HG02884 (cell line): Measurements from ENCODE around the gene SYMPK.

ENCODE experiments used
- ATAC-seq: cut with Tn5 transposase; IDR thresholded peaks from one replicate; pipeline ENCODE4 v1.9.1; 2021; ENCODE audit warnings: mild to moderate bottlenecking, moderate library complexity; ENCODE audit not compliant: unreplicated experiment

SYMPK gene

DNA sequence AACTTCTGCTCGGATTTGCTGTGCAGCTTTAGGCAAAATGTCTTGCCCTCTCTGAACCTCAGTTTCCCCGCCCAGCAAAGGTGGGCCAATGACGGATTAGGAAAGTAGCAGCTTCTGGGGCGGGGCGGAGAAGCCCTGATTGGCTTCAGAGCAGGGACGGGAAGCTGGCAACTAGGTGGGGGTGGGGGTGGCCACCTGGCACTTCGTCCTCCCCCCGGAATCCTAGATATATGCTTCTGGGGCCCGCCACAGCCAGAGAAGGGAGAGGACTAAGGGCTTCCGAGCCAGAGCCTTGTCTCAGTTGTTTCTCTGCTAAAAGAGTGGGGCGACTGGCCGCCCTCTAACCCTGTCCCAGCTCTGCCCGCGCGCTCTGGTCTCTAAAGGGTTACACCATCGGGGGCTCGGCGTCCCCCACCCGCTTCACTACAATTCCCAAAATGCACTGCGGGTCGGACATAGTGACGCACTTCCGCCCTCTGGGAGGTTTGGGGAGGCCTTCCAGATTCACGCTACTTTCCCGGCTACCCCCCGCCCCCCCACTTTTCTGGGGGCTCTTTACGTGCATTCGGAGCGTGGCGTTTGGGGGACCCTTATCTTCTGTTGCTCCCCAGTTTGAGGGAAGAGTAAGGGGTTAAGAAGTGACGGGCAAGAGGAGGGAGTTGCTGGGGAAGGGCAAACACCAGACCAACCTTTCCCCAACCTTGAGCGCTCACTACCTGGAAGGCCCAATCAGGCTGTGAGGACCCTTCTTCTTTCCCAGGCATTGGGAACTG lies 23.7 kb upstream of the SYMPK start:
- peak; percentile 48 for ATAC-seq

DNA sequence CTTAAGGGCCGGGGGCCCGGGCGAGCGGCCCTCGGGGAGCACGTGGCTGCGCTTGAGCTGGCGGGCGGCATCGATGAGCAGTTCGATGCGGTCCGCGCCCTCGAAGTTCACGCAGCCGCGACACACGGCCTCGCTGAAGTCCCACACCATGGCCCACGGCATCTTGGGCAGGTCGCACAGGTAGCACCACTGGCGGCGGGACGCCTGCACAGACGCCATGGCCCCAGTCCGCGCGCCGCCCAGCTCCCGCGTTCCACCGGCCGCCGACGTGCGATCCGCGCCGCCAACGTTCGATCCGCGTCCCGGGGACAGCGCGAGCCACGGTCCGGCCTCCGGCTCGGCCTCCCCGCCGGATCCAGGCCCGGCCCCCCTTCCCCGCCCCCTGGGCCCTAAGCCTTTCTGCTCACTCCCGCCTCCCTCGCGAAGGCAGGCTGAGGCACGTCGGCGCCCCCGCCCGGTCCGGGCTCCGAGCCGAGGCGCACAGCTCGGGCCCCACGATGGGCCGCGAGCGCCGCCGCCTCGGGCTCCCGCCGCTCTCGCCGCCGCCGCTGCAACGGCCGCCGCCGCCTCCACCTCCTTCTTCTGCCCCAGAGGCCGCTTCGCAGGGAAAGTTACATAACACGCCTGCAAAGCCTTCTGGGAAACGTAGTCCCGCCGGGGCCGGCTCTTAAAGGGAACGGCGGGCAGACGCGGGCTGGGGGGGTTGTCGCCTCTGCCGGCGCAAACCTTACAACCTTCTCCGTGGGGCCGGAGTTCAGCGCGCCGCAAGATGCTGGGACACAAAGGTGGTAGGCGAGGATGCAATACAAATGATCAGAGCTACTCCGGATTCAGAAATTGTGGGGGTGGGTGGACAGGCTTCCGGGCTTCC lies 22.8 kb upstream of the SYMPK start, which contains the start of gene IRF2BP1:
IRF2BP1 (minus strand) TSS at position 586 of the 871 bp plus-strand sequence; CDS start at position 219, 367 bp downstream.
- peak; percentile 42 for ATAC-seq

DNA sequence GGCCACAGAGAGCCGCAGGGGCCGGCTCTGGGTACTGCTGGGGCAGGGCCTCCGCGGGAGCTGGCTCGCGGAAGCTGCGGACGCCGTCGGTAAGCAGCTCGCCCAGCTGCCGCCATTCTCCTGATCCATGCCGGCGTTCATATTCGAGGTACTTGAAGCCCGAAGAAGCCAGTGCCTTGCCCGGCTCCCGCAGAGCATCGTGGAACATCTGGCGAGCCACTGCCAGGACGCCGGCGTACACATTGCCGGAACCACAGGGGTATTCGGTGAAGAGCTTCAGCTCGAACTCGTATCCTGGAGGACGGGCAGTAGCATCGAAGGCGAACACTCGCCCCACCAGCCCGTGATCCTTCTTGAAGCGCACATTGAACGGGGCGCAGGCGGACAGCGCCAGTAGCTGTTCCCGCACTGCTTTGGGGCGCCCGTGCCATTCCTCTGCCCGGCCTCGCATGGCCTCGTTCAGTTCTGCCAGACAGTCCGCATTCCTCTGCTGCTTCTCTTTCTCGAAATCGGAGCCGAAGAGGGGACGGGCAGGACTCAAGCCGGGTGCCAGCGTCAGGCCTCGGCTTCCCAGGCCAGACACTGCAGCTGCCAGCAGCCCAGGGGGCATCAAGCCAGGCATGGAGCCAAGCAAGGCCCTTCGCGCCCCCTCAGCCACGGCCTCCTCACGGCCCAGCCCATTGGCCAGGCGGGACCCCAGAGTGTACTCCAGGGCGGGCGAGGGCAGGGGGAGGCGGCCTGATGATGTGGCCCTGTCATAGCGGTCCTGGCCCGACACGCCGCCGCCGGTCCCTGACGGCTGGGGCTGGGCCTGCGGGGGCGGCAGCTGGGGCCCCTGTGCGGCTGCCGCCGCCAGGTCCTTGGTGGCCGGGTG lies 22.0 kb upstream of the SYMPK start:
- peak; percentile 3 for ATAC-seq

DNA sequence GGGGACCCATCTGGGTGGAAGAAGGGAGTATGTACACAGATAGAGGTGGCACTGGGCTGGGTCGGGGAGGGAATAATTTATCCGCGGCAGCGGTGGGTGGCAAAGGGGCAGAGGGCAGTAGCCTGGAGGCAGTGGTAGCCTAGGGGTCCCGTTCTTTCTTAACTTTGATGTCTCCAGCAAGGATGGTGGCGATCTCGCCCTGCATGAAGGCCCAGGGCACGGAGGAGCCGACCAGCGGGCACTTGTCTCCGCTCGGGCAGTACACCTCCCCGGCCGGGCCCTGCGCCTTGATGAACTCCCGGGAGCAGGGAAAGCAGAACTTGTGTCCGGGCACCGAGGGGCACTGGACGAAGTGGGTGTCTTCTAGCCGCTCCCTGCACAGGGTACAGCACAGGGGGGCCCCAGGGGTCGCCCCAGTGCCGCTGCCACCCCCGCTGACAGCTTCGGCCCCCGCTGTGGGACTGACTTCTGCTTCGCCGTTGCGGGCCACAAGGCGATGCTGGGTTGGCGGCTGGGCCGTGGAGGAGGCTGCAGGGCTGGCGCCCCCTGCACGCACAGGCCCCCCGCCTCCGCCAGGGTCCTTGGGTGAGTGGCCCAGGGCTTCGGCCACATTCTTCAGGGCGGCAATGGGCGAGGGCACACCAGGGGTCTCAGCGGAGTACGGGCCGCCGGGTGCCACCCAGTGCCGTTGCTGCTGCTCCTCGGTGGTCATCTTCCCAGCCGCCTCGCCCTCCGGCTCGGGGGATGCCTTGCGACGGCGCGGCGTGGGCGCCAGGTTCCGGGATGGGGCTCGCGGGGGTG lies 21.1 kb upstream of the SYMPK start:
- ATAC-seq = no peak

DNA sequence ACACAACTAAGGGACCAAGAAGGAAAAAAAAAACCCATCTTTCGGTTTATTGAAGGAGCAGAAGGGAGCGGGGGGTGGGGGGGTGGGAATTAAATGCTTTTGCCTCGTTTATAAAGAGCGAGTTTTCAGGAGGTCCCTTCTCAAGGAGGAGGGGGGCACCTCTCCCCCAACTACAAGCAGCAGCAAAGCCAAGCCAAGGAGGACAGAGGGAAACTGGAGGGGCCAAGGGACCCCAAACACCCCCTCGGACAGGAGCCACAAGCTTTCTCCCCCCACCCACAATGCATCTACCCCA lies 20.6 kb upstream of the SYMPK start:
- no peak for ATAC-seq

DNA sequence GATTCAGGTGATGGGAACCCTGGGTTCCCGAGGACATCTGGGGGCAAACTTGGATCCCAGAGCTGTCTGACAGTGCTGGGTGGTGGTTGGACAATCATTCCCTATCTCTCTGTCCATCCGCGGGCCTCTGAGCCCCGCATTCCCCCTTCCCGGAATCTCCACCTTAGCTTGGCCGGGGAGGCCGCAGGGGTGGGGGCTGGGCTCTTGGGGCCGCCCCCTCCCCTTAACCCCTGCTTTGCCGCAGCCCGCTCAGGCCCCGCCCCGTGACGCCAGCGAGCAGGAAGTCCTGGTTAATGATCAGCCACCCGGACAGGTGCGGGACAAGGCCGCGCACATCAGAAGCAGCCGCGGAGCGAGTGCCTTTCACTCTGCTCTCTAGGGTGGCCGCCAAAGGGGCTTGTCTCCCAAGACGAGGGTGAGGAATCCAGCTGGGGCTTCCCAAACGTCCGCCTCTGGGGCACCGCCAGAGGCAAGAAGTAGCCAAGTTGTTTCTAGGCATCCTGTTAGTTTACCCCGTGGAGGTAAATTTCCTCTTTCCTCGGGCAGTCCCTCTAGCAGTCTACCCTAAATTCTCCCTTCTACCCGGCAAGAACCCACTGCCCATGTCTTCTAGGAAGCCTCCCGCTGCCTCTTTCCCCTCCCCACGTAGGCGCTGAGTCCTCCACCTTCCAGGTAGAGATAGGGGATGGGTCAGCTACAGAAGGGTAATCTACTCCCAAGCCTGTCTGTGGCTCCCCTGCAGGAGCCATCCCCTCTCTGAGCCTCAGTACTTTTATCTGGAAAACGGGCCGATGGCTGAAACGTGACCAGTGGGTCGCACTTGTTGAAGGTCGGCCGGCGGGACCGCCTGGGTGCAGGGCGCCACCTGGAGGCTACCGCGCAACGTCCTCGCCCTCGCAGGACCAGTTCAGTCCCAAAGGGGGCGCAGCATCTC lies 20.0 kb upstream of the SYMPK start:
- ATAC-seq = no peak

DNA sequence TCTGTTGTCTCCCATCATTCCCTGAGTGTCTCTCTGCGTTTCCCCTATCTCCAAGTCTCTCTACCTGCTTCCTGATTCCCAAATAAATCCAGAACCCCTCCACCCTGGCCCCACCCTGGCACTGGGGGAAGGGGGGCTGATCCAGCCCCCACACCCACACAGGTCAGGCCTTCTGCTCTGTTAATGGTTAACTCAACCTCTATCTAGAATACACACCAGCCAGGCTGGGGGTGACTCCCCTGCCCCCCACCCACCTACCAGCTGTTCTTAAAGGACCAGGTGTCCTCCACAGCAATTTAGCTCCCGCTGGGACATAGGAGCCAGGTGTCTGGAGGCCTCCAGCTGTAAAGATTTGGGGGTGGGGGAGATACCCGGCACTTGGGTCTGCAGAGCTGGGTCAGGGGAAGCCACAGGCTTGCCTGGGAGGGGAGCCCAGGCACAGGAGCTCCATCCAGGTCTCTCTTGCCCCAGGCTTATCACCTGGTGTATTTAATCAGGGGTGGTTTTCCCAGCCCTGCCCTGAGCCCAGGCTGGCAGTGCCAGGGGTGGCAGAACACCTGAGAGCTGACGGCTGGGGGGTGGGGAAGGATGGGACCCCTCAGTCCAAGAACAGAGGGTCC lies 19.1 kb upstream of the SYMPK start:
- no peak for ATAC-seq

DNA sequence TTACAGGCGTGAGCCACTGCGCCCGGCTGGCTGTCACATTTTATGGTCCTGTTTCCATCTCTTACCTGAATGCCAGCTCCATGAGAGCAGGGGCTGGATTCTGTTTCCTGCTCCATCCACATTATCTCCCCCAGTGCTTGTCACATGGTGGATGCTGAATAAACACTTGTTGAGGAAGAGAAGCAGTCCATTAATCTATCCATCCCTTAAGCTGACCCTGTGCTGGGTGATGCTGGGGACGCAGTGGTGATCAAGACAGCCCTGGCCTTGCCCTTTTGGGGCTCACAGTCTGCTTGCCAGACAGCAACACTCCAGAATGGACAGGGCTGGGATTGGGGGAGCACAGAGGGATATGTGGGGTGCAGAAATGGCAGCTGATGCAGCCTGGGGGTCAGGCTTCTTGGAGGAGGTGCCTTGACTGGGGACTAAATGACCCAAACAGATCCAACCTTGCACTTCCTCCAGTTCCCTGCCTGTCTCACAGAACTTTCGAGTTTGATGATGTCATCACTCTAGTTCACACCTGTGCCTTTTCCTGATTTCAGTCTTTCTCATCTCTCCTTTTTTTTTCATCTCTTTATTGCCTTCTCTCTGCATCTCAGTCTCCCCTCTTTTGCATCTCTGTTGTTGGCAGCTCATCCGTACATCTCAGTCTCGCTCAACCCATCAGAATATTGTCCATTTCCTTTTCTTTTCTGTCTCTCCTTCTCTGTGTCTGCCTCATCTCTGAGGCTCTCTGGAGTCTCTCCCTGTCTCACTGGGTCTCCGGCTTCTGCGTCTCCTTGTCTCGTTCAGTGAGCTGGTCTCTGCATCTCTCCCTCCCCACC lies 18.3 kb upstream of the SYMPK start:
- ATAC-seq = no peak

DNA sequence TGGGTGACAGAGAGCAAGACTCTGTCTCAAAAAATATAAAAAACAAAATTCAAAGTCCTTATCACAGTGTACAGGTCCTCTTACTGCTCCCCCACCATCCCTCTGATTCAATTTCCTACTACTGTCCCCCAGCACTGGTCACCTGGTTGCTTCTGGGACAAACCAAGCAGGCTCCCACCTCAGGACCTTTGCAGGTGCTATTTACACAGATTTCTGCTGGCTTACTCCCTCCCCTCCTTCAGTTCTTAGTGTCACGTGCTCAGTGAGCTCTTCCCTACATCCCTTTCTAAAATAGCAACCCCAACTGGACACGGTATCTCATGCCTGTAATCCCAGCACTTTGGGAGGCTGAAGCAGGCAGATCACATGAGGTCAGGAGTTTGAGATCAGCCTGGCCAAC lies 17.0 kb upstream of the SYMPK start:
- no peak for ATAC-seq

DNA sequence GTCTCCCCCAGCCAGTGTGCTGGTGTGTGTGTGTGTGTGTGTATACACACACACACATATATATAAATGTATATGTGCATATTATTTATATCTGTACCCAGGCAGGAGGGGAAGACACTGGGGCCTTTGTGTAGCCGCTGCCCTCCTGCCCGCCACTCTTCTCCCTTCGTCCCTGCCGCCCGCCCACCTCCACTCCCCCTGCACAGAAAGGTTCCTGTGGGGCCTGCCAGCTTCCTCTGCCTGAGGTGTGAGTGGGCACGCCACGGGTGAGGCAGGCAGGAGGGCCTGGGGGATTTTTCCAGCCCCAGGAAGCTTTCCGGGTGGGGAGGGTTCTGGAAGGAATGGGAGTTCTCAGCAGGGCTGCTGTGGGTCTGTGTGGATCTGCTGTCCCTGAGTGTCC lies 16.1 kb upstream of the SYMPK start:
- ATAC-seq = no peak

DNA sequence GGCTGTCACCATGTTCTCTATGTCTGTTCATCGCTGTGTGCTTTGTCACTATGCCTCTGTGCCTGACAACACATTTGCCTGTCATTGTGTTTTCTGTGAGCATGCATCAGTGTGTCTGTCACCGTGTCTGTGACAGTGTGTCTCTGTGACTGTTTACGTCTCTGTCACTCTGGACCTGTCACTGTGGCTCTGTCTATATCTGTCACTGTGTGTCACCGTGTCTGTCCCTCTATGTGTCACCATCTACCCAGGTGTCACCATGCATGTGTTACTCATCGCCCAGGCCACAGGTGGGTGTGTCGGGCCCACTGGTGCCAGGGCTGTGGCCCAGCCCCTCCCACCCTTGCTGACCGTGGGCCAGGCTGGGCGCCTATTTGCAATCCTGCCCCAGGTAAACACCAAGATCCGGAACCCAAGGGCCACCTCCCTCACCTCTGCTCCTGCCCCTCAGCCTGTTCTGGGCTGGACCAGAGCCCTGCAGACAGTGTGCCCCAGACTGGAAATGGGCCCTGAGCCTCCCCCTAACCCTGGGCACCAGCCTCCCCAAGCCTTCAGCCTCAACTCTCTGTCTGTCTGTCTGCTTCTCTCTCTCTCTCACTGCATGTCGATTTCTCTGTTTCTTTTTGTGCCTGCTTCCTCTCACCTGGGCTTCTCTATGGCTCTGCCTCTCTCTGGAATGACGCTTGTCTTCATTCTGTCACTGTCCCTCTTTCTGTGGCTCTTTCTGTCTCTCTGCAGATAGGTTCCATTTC lies 15.3 kb upstream of the SYMPK start:
- no peak for ATAC-seq

DNA sequence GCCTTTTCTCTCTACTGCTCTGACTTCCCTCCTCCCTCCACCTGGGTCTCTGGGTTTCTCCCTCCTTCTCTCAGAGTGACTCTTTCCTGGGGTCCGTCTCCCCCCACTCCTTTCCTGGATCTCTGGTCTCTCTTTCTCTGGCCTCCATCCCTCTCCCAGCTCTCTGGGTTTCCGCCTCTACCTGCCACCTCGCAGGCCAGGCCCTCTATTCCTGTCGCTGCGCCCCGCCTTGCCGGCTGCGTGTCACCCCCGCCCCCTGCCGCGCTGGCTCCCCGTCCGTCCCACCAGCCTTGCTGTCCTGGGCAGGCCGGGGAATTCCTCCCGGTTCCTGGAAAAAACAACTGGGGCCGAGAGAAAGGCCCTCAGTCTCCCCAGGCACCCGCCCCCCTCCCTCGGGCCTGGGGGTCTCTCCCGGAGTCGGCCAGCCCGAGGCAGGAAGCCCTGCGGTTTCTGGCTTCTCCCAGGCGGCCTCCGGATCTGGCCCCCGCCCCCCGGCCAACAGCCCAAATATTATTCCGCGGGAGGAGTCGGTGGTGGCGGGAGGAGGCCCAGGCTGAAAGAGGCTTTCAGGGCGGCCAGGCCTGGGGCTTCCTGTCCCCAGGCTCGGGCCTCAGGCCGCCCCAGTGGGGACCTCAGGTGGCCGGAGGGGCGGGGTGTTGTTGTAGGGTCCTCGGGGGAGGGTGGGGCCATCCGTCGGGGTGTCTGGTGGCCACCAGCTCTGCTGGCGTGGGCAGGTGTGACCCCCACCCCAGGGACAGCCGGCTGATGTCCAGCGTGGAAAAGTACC lies 13.7 kb upstream of the SYMPK start:
- no peak for ATAC-seq

DNA sequence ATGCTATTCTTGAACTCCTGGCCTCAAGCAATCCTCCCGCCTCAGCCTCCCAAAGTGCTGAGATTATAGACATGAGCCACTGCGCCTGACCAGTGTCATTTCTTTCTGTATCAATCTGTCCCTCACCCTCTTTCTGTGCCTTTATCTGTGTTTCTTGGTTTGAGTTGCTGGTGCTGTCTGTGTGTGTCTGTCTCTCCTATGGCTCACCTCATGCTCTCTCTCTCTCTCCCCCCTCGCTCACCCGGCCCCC lies 13.1 kb upstream of the SYMPK start:
- ATAC-seq = no peak

DNA sequence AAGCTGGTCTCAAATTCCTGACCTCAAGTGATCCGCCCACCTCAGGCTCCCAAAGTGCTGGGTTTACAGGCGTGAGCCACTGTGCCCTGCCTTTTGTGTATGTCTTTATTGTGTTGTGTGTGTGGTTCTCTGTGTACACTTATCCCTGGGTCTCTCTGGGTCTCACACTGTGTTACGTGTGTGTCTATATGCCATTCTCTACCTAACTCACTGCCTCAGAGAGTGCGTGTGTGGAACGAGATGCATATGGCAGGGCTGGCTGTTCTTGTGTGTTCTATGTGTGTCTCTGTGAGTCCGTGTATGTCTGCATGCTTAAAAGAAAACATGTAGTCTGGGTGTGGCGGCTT lies 11.6 kb upstream of the SYMPK start:
- no peak for ATAC-seq

DNA sequence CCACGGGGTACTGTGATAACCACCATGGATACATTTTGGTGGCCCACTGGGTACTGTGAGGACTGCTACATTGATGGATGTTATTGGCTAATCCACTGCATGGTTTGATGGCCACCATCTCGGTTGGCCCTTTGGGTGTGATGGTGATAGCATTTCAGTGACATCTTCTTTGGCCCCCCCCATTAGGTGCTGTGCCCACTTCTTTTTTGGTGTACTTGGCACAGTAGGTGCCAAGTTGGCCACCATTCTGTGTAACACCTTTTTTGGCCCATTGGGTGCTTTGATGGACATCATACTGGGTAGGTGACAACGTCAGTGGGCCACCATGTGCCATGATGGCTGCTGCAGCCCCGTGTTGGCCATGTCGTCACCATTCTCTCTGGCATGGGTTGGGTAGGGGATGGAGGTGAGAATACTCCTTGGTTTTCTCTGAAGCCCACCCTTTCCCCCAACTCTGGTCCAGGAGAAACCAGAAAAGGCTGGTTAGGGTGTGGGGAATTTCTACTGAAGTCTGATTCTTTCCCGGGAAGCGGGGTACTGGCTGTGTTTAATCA lies 10.3 kb upstream of the SYMPK start:
- ATAC-seq = no peak

DNA sequence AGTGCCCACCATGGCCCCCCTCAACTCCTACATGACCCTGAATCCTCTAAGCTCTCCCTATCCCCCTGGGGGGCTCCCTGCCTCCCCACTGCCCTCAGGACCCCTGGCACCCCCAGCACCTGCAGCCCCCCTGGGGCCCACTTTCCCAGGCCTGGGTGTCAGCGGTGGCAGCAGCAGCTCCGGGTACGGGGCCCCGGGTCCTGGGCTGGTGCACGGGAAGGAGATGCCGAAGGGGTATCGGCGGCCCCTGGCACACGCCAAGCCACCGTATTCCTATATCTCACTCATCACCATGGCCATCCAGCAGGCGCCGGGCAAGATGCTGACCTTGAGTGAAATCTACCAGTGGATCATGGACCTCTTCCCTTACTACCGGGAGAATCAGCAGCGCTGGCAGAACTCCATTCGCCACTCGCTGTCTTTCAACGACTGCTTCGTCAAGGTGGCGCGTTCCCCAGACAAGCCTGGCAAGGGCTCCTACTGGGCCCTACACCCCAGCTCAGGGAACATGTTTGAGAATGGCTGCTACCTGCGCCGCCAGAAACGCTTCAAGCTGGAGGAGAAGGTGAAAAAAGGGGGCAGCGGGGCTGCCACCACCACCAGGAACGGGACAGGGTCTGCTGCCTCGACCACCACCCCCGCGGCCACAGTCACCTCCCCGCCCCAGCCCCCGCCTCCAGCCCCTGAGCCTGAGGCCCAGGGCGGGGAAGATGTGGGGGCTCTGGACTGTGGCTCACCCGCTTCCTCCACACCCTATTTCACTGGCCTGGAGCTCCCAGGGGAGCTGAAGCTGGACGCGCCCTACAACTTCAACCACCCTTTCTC lies 9.4 kb upstream of the SYMPK start:
- ATAC-seq = no peak
